Measurements from ENCODE around the gene AOPEP. TPM values are rescaled to one million over a fixed set of nuclear protein-coding genes. Genes with fewer than 3 reads are reported as not detected.

The AOPEP gene
- total RNA-seq, 1 experiment from 2014 or later: 32.4 TPM

DNA sequence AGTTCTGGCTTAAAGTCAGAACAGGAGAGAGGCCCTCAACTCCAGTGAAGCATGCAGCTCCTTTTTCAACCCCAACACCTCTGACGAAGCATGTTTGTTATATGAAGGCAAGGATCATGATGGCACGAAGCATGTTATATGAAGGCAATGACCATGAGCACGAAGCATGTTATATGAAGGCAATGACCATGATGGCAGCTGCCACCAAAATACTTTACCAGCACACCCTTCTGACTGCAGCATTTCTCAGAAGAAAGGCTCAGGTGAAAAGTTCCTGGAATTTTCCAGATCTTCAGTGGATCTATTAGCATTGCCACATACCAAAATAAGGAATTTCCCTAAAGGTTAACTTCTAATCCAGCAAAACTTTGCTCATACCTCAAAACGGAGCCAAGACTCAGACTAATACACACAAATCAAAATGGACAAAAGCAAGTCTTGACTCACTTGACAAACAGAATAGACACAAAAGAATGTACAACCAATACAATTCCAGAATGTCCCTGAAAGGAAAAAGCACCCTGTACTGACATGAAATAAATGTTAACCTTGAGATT lies 373.6 kb downstream of the AOPEP start:
- DNase-seq (ENCODE audit: unreplicated experiment): no peak
- no peak overlapping the region for H3K27ac Mint-ChIP-seq (ENCODE audit: low read depth, unreplicated experiment)
- H3K4me3 Mint-ChIP-seq (ENCODE audit: unreplicated experiment): no peak overlapping the region
- no TSS peak for BruUV-seq (replicated peaks)
- intact Hi-C loops (cut with micrococcal nuclease): no loop called here
- peaks cover 39% of the 10 kb centered on the region for H3K36me3 Mint-ChIP-seq (ENCODE audit: insufficient read depth, unreplicated experiment)
- H3K27me3 Mint-ChIP-seq (ENCODE audit: insufficient read depth, unreplicated experiment): no peaks in the 10 kb centered on the region
- TF ChIP-seq, protein P1, sequence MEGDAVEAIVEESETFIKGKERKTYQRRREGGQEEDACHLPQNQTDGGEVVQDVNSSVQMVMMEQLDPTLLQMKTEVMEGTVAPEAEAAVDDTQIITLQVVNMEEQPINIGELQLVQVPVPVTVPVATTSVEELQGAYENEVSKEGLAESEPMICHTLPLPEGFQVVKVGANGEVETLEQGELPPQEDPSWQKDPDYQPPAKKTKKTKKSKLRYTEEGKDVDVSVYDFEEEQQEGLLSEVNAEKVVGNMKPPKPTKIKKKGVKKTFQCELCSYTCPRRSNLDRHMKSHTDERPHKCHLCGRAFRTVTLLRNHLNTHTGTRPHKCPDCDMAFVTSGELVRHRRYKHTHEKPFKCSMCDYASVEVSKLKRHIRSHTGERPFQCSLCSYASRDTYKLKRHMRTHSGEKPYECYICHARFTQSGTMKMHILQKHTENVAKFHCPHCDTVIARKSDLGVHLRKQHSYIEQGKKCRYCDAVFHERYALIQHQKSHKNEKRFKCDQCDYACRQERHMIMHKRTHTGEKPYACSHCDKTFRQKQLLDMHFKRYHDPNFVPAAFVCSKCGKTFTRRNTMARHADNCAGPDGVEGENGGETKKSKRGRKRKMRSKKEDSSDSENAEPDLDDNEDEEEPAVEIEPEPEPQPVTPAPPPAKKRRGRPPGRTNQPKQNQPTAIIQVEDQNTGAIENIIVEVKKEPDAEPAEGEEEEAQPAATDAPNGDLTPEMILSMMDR (IDR thresholded peaks at IDR 0.05; ENCODE audit: unreplicated experiment): no peak
- H3K4me1 Mint-ChIP-seq (ENCODE audit: insufficient read depth, unreplicated experiment): no peaks in the 10 kb centered on the region
- H3K9me3 Mint-ChIP-seq (ENCODE audit: unreplicated experiment): no peaks in the 10 kb centered on the region
- POLR2A ChIA-PET: no interaction called here
- CTCF ChIA-PET: interaction anchor here (2.7 kb wide), 1 partner anchor 27 kb away, joined by 14 read pairs; no protein-coding TSS in a partner anchor

DNA sequence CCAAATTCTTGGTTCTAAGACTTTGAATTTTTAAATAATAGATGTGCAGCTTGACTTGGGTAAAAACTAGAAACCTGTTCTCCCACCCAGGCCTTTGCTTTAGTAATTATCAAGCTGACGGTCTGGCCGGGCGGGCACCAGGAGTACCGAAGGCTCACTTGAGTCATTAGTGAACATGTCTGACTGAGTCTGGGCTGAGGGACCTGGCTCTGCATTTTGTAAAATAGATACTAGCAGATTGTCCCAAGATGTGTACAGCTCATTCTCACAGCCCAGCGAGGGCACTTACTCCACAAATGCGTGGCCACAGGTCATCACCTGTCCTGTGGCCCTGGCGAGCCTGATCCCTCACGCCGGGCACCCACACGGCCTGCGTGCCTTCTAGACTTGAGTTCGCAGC lies 374.8 kb downstream of the AOPEP start:
- H3K9me3 Mint-ChIP-seq (ENCODE audit: unreplicated experiment): no peaks in the 10 kb centered on the region
- peaks cover 11% of the 10 kb centered on the region for H3K4me1 Mint-ChIP-seq (ENCODE audit: insufficient read depth, unreplicated experiment)
- ChIA-PET POLR2A (interaction anchor here (1.3 kb wide), 1 partner anchor 9 kb away, joined by 3 read pairs; no protein-coding TSS in a partner anchor), CTCF (interaction anchor here (0.6 to 2.7 kb wide), 2 partner anchors 26 to 45 kb away, joined by 3 to 14 read pairs; no protein-coding TSS in a partner anchor)
- H3K27me3 Mint-ChIP-seq (ENCODE audit: insufficient read depth, unreplicated experiment): no peaks in the 10 kb centered on the region
- TF ChIP-seq, protein P1 (IDR thresholded peaks at IDR 0.05; ENCODE audit: unreplicated experiment): no peak
- H3K4me3 Mint-ChIP-seq (ENCODE audit: unreplicated experiment): no peak overlapping the region
- H3K27ac Mint-ChIP-seq (ENCODE audit: low read depth, unreplicated experiment): no peak overlapping the region
- peaks cover 33% of the 10 kb centered on the region for H3K36me3 Mint-ChIP-seq (ENCODE audit: insufficient read depth, unreplicated experiment)
- no peak for DNase-seq (ENCODE audit: unreplicated experiment)
- intact Hi-C loops (cut with micrococcal nuclease): no loop called here
- BruUV-seq (replicated peaks): no TSS peak

DNA sequence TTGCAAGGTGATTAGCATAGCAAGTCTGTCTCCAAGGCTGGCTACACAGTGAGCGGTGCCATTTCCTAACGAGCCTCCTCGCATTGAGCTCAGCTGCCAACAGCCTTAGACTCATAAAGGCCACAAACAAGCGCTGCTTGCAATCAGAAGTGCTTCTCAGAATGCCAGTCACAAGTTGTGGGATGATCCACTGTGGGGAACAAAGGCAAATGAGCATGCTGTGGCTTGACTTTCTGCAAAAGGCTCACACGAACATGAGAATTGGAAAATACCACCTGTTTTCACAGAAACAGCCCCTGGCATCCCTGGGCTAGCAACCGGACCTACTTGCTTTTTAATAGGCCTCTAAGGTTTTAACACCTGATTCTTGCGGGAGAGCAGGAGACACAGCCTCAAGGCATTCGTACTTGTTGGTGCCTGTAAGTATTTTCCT lies 375.5 kb downstream of the AOPEP start:
- intact Hi-C loops (cut with micrococcal nuclease): no loop called here
- Mint-ChIP-seq H3K9me3 (ENCODE audit: unreplicated experiment) (no peaks in the 10 kb centered on the region), H3K27ac (ENCODE audit: low read depth, unreplicated experiment) (no peak overlapping the region), H3K4me1 (ENCODE audit: insufficient read depth, unreplicated experiment) (peaks cover 11% of the 10 kb centered on the region), H3K27me3 (ENCODE audit: insufficient read depth, unreplicated experiment) (no peaks in the 10 kb centered on the region), H3K36me3 (ENCODE audit: insufficient read depth, unreplicated experiment) (peaks cover 31% of the 10 kb centered on the region), H3K4me3 (ENCODE audit: unreplicated experiment) (no peak overlapping the region)
- CTCF ChIA-PET: interaction anchor here (0.7 to 1.2 kb wide), 3 partner anchors 9 to 71 kb away, joined by 3 to 6 read pairs (median 3); no protein-coding TSS in a partner anchor
- DNase-seq (ENCODE audit: unreplicated experiment): peak; percentile 27
- POLR2A ChIA-PET: interaction anchor here (1.0 to 1.3 kb wide), 2 partner anchors 9 to 17 kb away, joined by 3 to 4 read pairs; no protein-coding TSS in a partner anchor
- TF ChIP-seq, protein P1 (IDR thresholded peaks at IDR 0.05; ENCODE audit: unreplicated experiment): no peak
- no TSS peak for BruUV-seq (replicated peaks)

DNA sequence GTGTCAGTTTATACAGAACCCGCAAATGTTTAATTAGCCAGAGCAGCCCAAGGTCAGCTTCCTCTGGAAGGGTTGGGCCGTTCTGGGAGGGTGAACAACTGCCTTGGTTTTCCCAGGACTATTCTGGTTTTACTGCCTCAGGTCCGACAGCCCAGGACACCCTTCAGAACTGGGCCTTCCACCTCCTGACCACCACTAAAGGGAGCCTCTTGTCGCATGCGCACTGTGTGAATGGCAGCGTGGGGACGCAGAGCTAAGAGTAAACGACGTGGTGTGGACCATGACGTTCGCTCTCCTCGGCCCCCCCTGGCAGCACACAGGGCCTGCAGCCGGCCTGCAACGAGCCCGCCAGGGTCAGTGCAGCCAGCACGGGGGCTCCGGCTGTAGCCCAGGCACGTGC lies 376.1 kb downstream of the AOPEP start:
- BruUV-seq (replicated peaks): no TSS peak
- Mint-ChIP-seq H3K9me3 (ENCODE audit: unreplicated experiment) (no peaks in the 10 kb centered on the region), H3K4me1 (ENCODE audit: insufficient read depth, unreplicated experiment) (peaks cover 11% of the 10 kb centered on the region), H3K27me3 (ENCODE audit: insufficient read depth, unreplicated experiment) (no peaks in the 10 kb centered on the region), H3K27ac (ENCODE audit: low read depth, unreplicated experiment) (no peak overlapping the region), H3K4me3 (ENCODE audit: unreplicated experiment) (no peak overlapping the region), H3K36me3 (ENCODE audit: insufficient read depth, unreplicated experiment) (peaks cover 26% of the 10 kb centered on the region)
- intact Hi-C loops (cut with micrococcal nuclease): no loop called here
- TF ChIP-seq, protein P1 (IDR thresholded peaks at IDR 0.05; ENCODE audit: unreplicated experiment): no peak
- POLR2A ChIA-PET: interaction anchor here (1.0 to 1.3 kb wide), 3 partner anchors 10 to 376 kb away, joined by 3 to 4 read pairs (median 3); partner anchors contain the start of gene AOPEP
- no peak for DNase-seq (ENCODE audit: unreplicated experiment)
- CTCF ChIA-PET: interaction anchor here (0.7 to 1.2 kb wide), 3 partner anchors 9 to 71 kb away, joined by 3 to 6 read pairs (median 3); no protein-coding TSS in a partner anchor

Data from MCF 10A (cell line).